ENCODE data around the gene BTAF1. TPM values are rescaled to one million over a fixed set of nuclear protein-coding genes. Genes with fewer than 3 reads are reported as not detected.

Gene BTAF1
- total RNA-seq, 2 experiments from 2014 or later = 53.9 to 58.6 TPM

GRCh38 chr10:91935886-91936285 lies 12.3 kb downstream of the BTAF1 start:
- Mint-ChIP-seq H3K27ac (no peak overlapping the region), H3K27me3 (no peaks in the 10 kb centered on the region), H3K9me3 (no peaks in the 10 kb centered on the region), H3K4me3 (no peak overlapping the region), H3K4me1 (peaks cover 40% of the 10 kb centered on the region), H3K36me3 (peaks cover 53% of the 10 kb centered on the region)
- no peak for DNase-seq

- no peak overlapping the region for H3K27ac Mint-ChIP-seq
- H3K9me3 Mint-ChIP-seq = no peaks in the 10 kb centered on the region
Measured at GRCh38 chr10:91939653-91940052, 16.1 kb downstream of the BTAF1 start.

GRCh38 chr10:91941426-91941825 lies 17.9 kb downstream of the BTAF1 start:
- DNase-seq = no peak
- Mint-ChIP-seq H3K36me3 (peaks cover 41% of the 10 kb centered on the region), H3K4me3 (no peak overlapping the region), H3K4me1 (peaks cover 26% of the 10 kb centered on the region), H3K9me3 (no peaks in the 10 kb centered on the region), H3K27ac (no peak overlapping the region), H3K27me3 (no peaks in the 10 kb centered on the region)

More at GRCh38 chr10:91939653-91940052, 16.1 kb downstream of the BTAF1 start:
- Mint-ChIP-seq H3K4me1 (peaks cover 20% of the 10 kb centered on the region), H3K4me3 (no peak overlapping the region), H3K27me3 (no peaks in the 10 kb centered on the region), H3K36me3 (peaks cover 39% of the 10 kb centered on the region)
- no peak for DNase-seq

- Mint-ChIP-seq H3K36me3 (peaks cover 42% of the 10 kb centered on the region), H3K4me3 (peak overlapping the region; percentile 48), H3K27me3 (no peaks in the 10 kb centered on the region), H3K9me3 (no peaks in the 10 kb centered on the region), H3K4me1 (peaks cover 25% of the 10 kb centered on the region), H3K27ac (peak overlapping the region; percentile 87)
- peak; percentile 20 for DNase-seq
Measured at GRCh38 chr10:91944880-91945630, 21.5 kb downstream of the BTAF1 start.

- Mint-ChIP-seq H3K4me1 (peaks cover 2% of the 10 kb centered on the region), H3K4me3 (no peak overlapping the region), H3K27me3 (no peaks in the 10 kb centered on the region), H3K27ac (no peak overlapping the region), H3K9me3 (no peaks in the 10 kb centered on the region), H3K36me3 (peaks cover 38% of the 10 kb centered on the region)
- DNase-seq = no peak
Measured at GRCh38 chr10:91953600-91954160, 30.1 kb downstream of the BTAF1 start.

- Mint-ChIP-seq H3K27ac (no peak overlapping the region), H3K36me3 (peaks cover 39% of the 10 kb centered on the region), H3K27me3 (no peaks in the 10 kb centered on the region), H3K9me3 (no peaks in the 10 kb centered on the region), H3K4me1 (no peaks in the 10 kb centered on the region), H3K4me3 (no peak overlapping the region)
- no peak for DNase-seq
Measured at GRCh38 chr10:91955114-91955513, 31.5 kb downstream of the BTAF1 start.

- Mint-ChIP-seq H3K27ac (no peak overlapping the region), H3K9me3 (no peaks in the 10 kb centered on the region), H3K27me3 (no peaks in the 10 kb centered on the region), H3K4me3 (no peak overlapping the region), H3K4me1 (no peaks in the 10 kb centered on the region), H3K36me3 (peaks cover 37% of the 10 kb centered on the region)
- DNase-seq = no peak
Measured at GRCh38 chr10:91957091-91957490, 33.5 kb downstream of the BTAF1 start.

GRCh38 chr10:91969297-91969696 lies 45.7 kb downstream of the BTAF1 start:
- Mint-ChIP-seq H3K4me1 (peaks cover 17% of the 10 kb centered on the region), H3K4me3 (no peak overlapping the region), H3K27ac (no peak overlapping the region), H3K36me3 (peaks cover 63% of the 10 kb centered on the region), H3K27me3 (no peaks in the 10 kb centered on the region), H3K9me3 (no peaks in the 10 kb centered on the region)
- no peak for DNase-seq

GRCh38 chr10:91974960-91975359 lies 51.4 kb downstream of the BTAF1 start:
- no peaks in the 10 kb centered on the region for H3K27me3 Mint-ChIP-seq
- no peak for DNase-seq
- H3K9me3 Mint-ChIP-seq = no peaks in the 10 kb centered on the region
- H3K27ac Mint-ChIP-seq = peak overlapping the region; percentile 93
- peaks cover 72% of the 10 kb centered on the region for H3K36me3 Mint-ChIP-seq
- H3K4me1 Mint-ChIP-seq = peaks cover 41% of the 10 kb centered on the region
- H3K4me3 Mint-ChIP-seq = peak overlapping the region; percentile 53

- H3K4me3 Mint-ChIP-seq = peak overlapping the region; percentile 53
- H3K36me3 Mint-ChIP-seq = peaks cover 71% of the 10 kb centered on the region
- H3K27ac Mint-ChIP-seq = peak overlapping the region; percentile 93
- no peaks in the 10 kb centered on the region for H3K9me3 Mint-ChIP-seq
- DNase-seq = no peak
- no peaks in the 10 kb centered on the region for H3K27me3 Mint-ChIP-seq
- H3K4me1 Mint-ChIP-seq = peaks cover 41% of the 10 kb centered on the region
Measured at GRCh38 chr10:91975438-91975837, 51.9 kb downstream of the BTAF1 start.

- H3K27ac Mint-ChIP-seq = peak overlapping the region; percentile 93
- H3K9me3 Mint-ChIP-seq = no peaks in the 10 kb centered on the region
- H3K36me3 Mint-ChIP-seq = peaks cover 68% of the 10 kb centered on the region
- H3K27me3 Mint-ChIP-seq = no peaks in the 10 kb centered on the region
- H3K4me3 Mint-ChIP-seq = no peak overlapping the region
- H3K4me1 Mint-ChIP-seq = peaks cover 41% of the 10 kb centered on the region
- no peak for DNase-seq
Measured at GRCh38 chr10:91976317-91977051, 52.9 kb downstream of the BTAF1 start.

- H3K4me1 Mint-ChIP-seq = peaks cover 41% of the 10 kb centered on the region
- no peaks in the 10 kb centered on the region for H3K27me3 Mint-ChIP-seq
- DNase-seq = no peak
- no peak overlapping the region for H3K4me3 Mint-ChIP-seq
- H3K36me3 Mint-ChIP-seq = peaks cover 58% of the 10 kb centered on the region
- no peak overlapping the region for H3K27ac Mint-ChIP-seq
- no peaks in the 10 kb centered on the region for H3K9me3 Mint-ChIP-seq
Measured at GRCh38 chr10:91977491-91977890, 53.9 kb downstream of the BTAF1 start.

GRCh38 chr10:91978585-91978984 lies 55.0 kb downstream of the BTAF1 start:
- peaks cover 62% of the 10 kb centered on the region for H3K36me3 Mint-ChIP-seq
- H3K4me3 Mint-ChIP-seq = no peak overlapping the region
- peaks cover 40% of the 10 kb centered on the region for H3K4me1 Mint-ChIP-seq
- H3K27ac Mint-ChIP-seq = no peak overlapping the region
- no peaks in the 10 kb centered on the region for H3K27me3 Mint-ChIP-seq
- no peaks in the 10 kb centered on the region for H3K9me3 Mint-ChIP-seq
- DNase-seq = no peak

GRCh38 chr10:91980319-91980718 lies 56.7 kb downstream of the BTAF1 start:
- Mint-ChIP-seq H3K4me1 (peaks cover 32% of the 10 kb centered on the region), H3K9me3 (no peaks in the 10 kb centered on the region), H3K27ac (no peak overlapping the region), H3K27me3 (no peaks in the 10 kb centered on the region), H3K36me3 (peaks cover 65% of the 10 kb centered on the region), H3K4me3 (no peak overlapping the region)
- DNase-seq = no peak

- peaks cover 29% of the 10 kb centered on the region for H3K4me1 Mint-ChIP-seq
- peaks cover 62% of the 10 kb centered on the region for H3K36me3 Mint-ChIP-seq
- DNase-seq = no peak
- H3K27me3 Mint-ChIP-seq = no peaks in the 10 kb centered on the region
- H3K9me3 Mint-ChIP-seq = no peaks in the 10 kb centered on the region
- no peak overlapping the region for H3K4me3 Mint-ChIP-seq
- no peak overlapping the region for H3K27ac Mint-ChIP-seq
Measured at GRCh38 chr10:91983416-91983815, 59.8 kb downstream of the BTAF1 start.
